Liver (tissue), 9 donors: ENCODE measurements around the gene NSD1. TPM values are rescaled to one million over a fixed set of nuclear protein-coding genes. Genes with fewer than 3 reads are reported as not detected.

Experiments used
- DNase-seq: peaks from one replicate; pipeline ENCODE4 v3.0.0-alpha.2; 2017; ENCODE audit warnings: low spot score
- H3K27ac ChIP-seq, 2 donors: one replicate each; pipeline ENCODE4 v1.7.0; 2013; ENCODE audit warnings: inconsistent platforms in 2 of 2, low read length in 2 of 2, control low read depth in 1 of 2, low read depth in 1 of 2, mild to moderate bottlenecking in 1 of 2
- H3K27me3 ChIP-seq, 4 donors: one replicate each; pipeline versions ENCODE4 v1.6.1 to v1.7.0; 2013; ENCODE audit warnings: low read length in 3 of 4, inconsistent platforms in 1 of 4, mild to moderate bottlenecking in 1 of 4, moderate library complexity in 1 of 4; ENCODE audit not compliant: control insufficient read depth in 4 of 4, insufficient read depth in 4 of 4
- H3K36me3 ChIP-seq, 4 donors: one replicate each; pipeline versions ENCODE4 v1.6.1 to v1.7.0; 2013; ENCODE audit warnings: low read length in 3 of 4, mild to moderate bottlenecking in 3 of 4, low read depth in 1 of 4, moderate library complexity in 1 of 4; ENCODE audit not compliant: control insufficient read depth in 4 of 4, insufficient read depth in 3 of 4
- H3K4me1 ChIP-seq, 4 donors: one replicate each; pipeline versions ENCODE4 v1.6.1 to v1.7.0; 2013; ENCODE audit warnings: low read length in 3 of 4, mild to moderate bottlenecking in 3 of 4, moderate library complexity in 1 of 4; ENCODE audit not compliant: control insufficient read depth in 4 of 4, insufficient read depth in 4 of 4
- H3K4me3 ChIP-seq, 3 donors: one replicate each; pipeline versions ENCODE4 v1.6.1 to v1.7.0; 2013; ENCODE audit warnings: low read length in 3 of 3, control low read depth in 1 of 3, low read depth in 1 of 3, mild to moderate bottlenecking in 1 of 3
- H3K9ac ChIP-seq, 2 donors: one replicate each; pipeline ENCODE4 v1.7.0; 2013; ENCODE audit warnings: low read length in 2 of 2, mild to moderate bottlenecking in 2 of 2, moderate library complexity in 2 of 2, control low read depth in 1 of 2, low read depth in 1 of 2
- H3K9me3 ChIP-seq, 4 donors: one replicate each; pipeline versions ENCODE4 v1.6.1 to v1.7.0; 2013; ENCODE audit warnings: low read length in 3 of 4; ENCODE audit not compliant: control insufficient read depth in 4 of 4
- ATF3 ChIP-seq: IDR thresholded peaks from 2 replicates; pipeline ENCODE4 v1.6.1; 2016; ENCODE audit warnings: antibody characterized with exemption
- EGR1 ChIP-seq, 2 donors: IDR thresholded peaks; 2 replicates each; pipeline ENCODE4 v1.6.1; 2016 to 2018; ENCODE audit warnings: antibody characterized with exemption in 2 of 2, low read depth in 2 of 2
- FOXA1 ChIP-seq: IDR thresholded peaks from 2 replicates; pipeline ENCODE4 v1.6.1; 2016; ENCODE audit warnings: antibody characterized with exemption
- FOXA2 ChIP-seq: IDR thresholded peaks from 2 replicates; pipeline ENCODE4 v1.6.1; 2016; ENCODE audit warnings: antibody characterized with exemption
- GABPA ChIP-seq, 2 donors: IDR thresholded peaks in 1 of 2; conservative IDR thresholded peaks in 1 of 2; 2 replicates each; pipeline ENCODE4 v1.6.1; 2016; ENCODE audit warnings: antibody characterized with exemption in 2 of 2, mild to moderate bottlenecking in 1 of 2, moderate library complexity in 1 of 2
- HNF4A ChIP-seq, 2 donors: conservative IDR thresholded peaks; 2 replicates each; pipeline ENCODE4 v1.6.1; 2016; ENCODE audit warnings: antibody characterized with exemption in 2 of 2, mild to moderate bottlenecking in 2 of 2
- HNF4G ChIP-seq: IDR thresholded peaks from 2 replicates; pipeline ENCODE4 v1.6.1; 2016; ENCODE audit warnings: antibody characterized with exemption
- JUND ChIP-seq, 2 donors: IDR thresholded peaks; 2 replicates each; pipeline ENCODE4 v1.6.1; 2016; ENCODE audit warnings: antibody characterized with exemption in 2 of 2
- NR2F2 ChIP-seq: IDR thresholded peaks from 2 replicates; pipeline ENCODE4 v1.6.1; 2016; ENCODE audit warnings: antibody characterized with exemption
- RAD21 ChIP-seq, 2 donors: IDR thresholded peaks; 2 replicates each; pipeline ENCODE4 v1.6.1; 2016; ENCODE audit warnings: antibody characterized with exemption in 2 of 2, mild to moderate bottlenecking in 2 of 2
- REST ChIP-seq: IDR thresholded peaks from 2 replicates; pipeline ENCODE4 v1.6.1; 2016; ENCODE audit warnings: antibody characterized with exemption, mild to moderate bottlenecking
- RXRA ChIP-seq, 2 donors: IDR thresholded peaks; 2 replicates each; pipeline ENCODE4 v1.6.1; 2017 to 2018; ENCODE audit warnings: antibody characterized with exemption in 2 of 2, mild to moderate bottlenecking in 1 of 2
- SP1 ChIP-seq: IDR thresholded peaks from 2 replicates; pipeline ENCODE4 v1.6.1; 2018; ENCODE audit warnings: antibody characterized with exemption, mild to moderate bottlenecking
- TAF1 ChIP-seq: conservative IDR thresholded peaks from 2 replicates; pipeline ENCODE4 v1.6.1; 2016; ENCODE audit warnings: antibody characterized with exemption, mild to moderate bottlenecking
- YY1 ChIP-seq: IDR thresholded peaks from 2 replicates; pipeline ENCODE4 v1.6.1; 2016; ENCODE audit warnings: antibody characterized with exemption, mild to moderate bottlenecking
- ZBTB33 ChIP-seq: IDR thresholded peaks from 2 replicates; pipeline ENCODE4 v1.6.1; 2016; ENCODE audit warnings: antibody characterized with exemption
- WGBS: extraction: QIAGEN DNeasy Blood & Tissue Kit; methylation state at CpG from one replicate; pipeline ENCODE4 v1.1.7; 2013; 5-methylcytosine and 5-hydroxymethylcytosine counted together
- polyA plus RNA-seq, 2 donors: library from polyadenylated mRNA; stranded (reverse) in 1 of 2; unstranded in 1 of 2; fragments of 200-250 nt in 1 of 2; fragments of >200 nt in 1 of 2; fragmentation: Nextera tagmentation in 1 of 2; extraction: Ambion mirVana in 1 of 2; gene quantifications; one replicate each; pipeline versions ENCODE4 v1.2.1 to v1.2.3, GENCODE V29; 2013 to 2015
- total RNA-seq, 2 donors: library from RNA; depleted of rRNA; stranded (reverse); fragments of >200 nt; gene quantifications; one replicate each; pipeline ENCODE4 v1.2.3, GENCODE V29; 2014
- TF ChIP-seq, protein P1 (sequence below): fragments of 150-350 bp; IDR thresholded peaks from 2 replicates; pipeline ENCODE4 v1.5.1; 2017; ENCODE audit warnings: improper control_type of control experiment, low read depth, low read length; ENCODE audit not compliant: missing input control
- TF ChIP-seq, protein P2 (sequence below): IDR thresholded peaks from 2 replicates; pipeline ENCODE4 v1.6.1; 2016; ENCODE audit warnings: antibody characterized with exemption
- donor health status: healthy.
- donor health status: healthy.
- donor health status: healthy.
- donor health status: healthy.
- donor health status: healthy.

Gene NSD1
- total and polyA plus RNA-seq, 4 donors, result 5.3 to 34.1 (median 19.3) TPM

DNA sequence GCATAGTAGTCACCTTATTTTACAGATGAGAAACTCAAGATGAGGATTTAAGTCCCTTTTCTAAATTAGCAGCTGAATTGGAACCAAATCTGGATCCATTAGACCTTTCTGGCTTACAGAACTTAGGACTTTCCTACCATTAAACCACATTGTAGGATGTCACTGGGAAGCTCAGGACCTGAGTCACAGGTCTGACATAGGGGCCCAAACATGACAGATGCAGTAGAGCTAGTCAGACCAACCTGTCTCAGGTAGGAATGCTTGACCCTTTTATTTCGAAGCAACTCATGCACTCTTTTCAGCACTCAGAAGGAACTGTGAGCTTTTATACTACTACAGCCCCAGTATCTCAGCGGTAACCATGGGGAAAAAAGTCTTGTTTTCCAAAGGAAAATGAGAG lies 167.4 kb downstream of the NSD1 start:
- Histone ChIP-seq H3K27ac (peak overlapping the region; percentile 84 to 89), H3K36me3 (peaks cover 1 to 9% (median 6%) of the 10 kb centered on the region in 4 donors), H3K9me3 (no peaks in the 10 kb centered on the region), H3K4me3 (no peak overlapping the region), H3K9ac (peak overlapping the region in 1 of 2 donors; percentile 31), H3K4me1 (peaks cover 13 to 42% (median 30%) of the 10 kb centered on the region in 4 donors), H3K27me3 (no peaks in the 10 kb centered on the region)
- no peak for DNase-seq
- 93% methylated on average over 2 of the region's 2 CpGs for WGBS
- TF ChIP-seq RAD21 (IDR thresholded peaks at IDR 0.05) (no peak), FOXA2 (no peak), TAF1 (no peak)

DNA sequence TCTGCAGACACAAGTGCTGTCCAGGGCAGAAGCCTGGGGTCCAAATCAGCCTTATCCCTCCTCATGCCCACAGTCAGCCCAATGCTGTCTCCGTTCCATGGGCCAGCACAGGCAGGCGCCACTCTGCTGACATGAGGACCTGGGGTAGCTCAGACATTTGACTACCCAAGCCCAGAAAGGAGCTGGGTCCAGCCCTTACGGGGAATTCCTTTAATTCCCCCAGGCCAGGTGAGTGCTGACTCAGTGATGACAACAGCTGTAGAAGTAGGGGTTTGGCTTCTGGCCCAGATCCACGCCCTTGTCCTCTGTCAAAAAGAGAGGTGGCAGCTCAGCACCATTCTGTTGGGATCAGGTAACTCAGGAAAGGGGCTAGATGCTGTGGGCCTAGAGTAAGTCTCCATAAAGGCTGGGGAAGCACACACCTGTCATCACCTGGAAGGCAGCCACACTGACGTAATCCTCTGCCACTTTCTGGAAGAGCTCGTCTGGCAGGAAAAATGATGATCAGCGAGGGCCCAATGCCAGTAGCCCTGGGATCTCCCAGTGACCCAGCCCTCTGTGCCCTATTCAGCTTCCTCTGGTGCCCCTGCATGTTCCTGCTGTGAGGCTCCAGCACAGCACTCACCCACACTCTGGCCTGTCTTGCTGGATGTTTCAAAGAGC lies 168.1 kb downstream of the NSD1 start:
- Histone ChIP-seq H3K4me3 (no peak overlapping the region), H3K27ac (peak overlapping the region; percentile 84 to 89), H3K27me3 (no peaks in the 10 kb centered on the region), H3K9ac (peak overlapping the region in 1 of 2 donors; percentile 31), H3K4me1 (peaks cover 13 to 42% (median 29%) of the 10 kb centered on the region in 4 donors), H3K36me3 (peaks cover 4 to 12% (median 8%) of the 10 kb centered on the region in 4 donors), H3K9me3 (no peaks in the 10 kb centered on the region)
- TF ChIP-seq, protein P1, sequence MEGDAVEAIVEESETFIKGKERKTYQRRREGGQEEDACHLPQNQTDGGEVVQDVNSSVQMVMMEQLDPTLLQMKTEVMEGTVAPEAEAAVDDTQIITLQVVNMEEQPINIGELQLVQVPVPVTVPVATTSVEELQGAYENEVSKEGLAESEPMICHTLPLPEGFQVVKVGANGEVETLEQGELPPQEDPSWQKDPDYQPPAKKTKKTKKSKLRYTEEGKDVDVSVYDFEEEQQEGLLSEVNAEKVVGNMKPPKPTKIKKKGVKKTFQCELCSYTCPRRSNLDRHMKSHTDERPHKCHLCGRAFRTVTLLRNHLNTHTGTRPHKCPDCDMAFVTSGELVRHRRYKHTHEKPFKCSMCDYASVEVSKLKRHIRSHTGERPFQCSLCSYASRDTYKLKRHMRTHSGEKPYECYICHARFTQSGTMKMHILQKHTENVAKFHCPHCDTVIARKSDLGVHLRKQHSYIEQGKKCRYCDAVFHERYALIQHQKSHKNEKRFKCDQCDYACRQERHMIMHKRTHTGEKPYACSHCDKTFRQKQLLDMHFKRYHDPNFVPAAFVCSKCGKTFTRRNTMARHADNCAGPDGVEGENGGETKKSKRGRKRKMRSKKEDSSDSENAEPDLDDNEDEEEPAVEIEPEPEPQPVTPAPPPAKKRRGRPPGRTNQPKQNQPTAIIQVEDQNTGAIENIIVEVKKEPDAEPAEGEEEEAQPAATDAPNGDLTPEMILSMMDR, result no peak
- TF ChIP-seq, protein P2, sequence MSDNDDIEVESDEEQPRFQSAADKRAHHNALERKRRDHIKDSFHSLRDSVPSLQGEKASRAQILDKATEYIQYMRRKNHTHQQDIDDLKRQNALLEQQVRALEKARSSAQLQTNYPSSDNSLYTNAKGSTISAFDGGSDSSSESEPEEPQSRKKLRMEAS, result no peak
- TF ChIP-seq HNF4G (no peak), SP1 (no peak), ZBTB33 (no peak), EGR1 (IDR thresholded peaks at IDR 0.05; ENCODE audit: low read depth in 2 of 2) (no peak), FOXA2 (no peak), TAF1 (no peak), FOXA1 (no peak), ATF3 (no peak), YY1 (no peak), RXRA (IDR thresholded peaks at IDR 0.05) (peak; percentile 8 to 47), GABPA (IDR thresholded peaks at IDR 0.05 in 1 of 2, conservative IDR thresholded peaks at IDR 0.05 in 1 of 2) (peak in 1 of 2 donors; percentile 53), NR2F2 (no peak), HNF4A (conservative IDR thresholded peaks at IDR 0.05) (peak in 1 of 2 donors; percentile 7), RAD21 (IDR thresholded peaks at IDR 0.05) (peak in 1 of 2 donors; percentile 8), REST (peak; percentile 49), JUND (IDR thresholded peaks at IDR 0.05) (peak; percentile 66 to 85)
- 53% methylated on average over 7 of the region's 7 CpGs for WGBS
- no peak for DNase-seq
